Gastrocnemius medialis (tissue), 4 donors: ENCODE data around the gene DPH2.

ENCODE experiments used
- CTCF ChIP-seq, 5 experiments: fragments of 450-650 bp in 3 of 5; fragments of 200-600 bp in 2 of 5; sonication (generic) in 2 of 5; IDR thresholded peaks in 4 of 5; conservative IDR thresholded peaks in 1 of 5; 1 replicate in 4 of 5; 2 replicates in 1 of 5; pipeline ENCODE4 v1.5.1; 2016 to 2019; ENCODE audit warnings: antibody characterized with exemption in 5 of 5, mild to moderate bottlenecking in 3 of 5, moderate library complexity in 3 of 5
- POLR2A ChIP-seq, 2 donors: fragments of 450-650 bp; IDR thresholded peaks; one replicate each; pipeline ENCODE4 v1.6.1; 2017; ENCODE audit warnings: antibody characterized with exemption in 2 of 2, mild to moderate bottlenecking in 2 of 2, moderate library complexity in 2 of 2

DNA sequence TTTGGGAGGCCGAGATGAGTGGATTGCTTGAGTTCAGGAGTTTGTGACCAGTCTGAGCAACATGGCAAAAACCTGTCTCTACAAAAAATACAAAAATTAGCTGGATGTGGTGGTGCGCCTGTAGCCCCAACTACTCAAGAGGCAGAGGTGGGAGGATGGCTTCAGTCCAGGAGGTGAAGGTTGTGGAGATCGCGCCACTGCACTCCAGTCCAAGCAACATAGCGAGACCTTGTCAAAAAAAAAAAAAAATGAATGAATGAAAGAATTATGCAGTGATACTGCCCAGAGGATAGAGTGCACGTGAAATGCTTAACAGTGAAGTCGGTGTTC is 429 bp upstream of the DPH2 start:
- TF ChIP-seq CTCF (IDR thresholded peaks at IDR 0.05 in 4 of 5, conservative IDR thresholded peaks at IDR 0.05 in 1 of 5): no peak
- no peak for TF ChIP-seq POLR2A (IDR thresholded peaks at IDR 0.05)
